NCI-H2227 (cell line): Measurements from ENCODE around the gene ZFHX3.
A peak's percentile ranks its signal among the peaks of the same experiment; 100 is the strongest.

Source experiments
- DNase-seq: peaks from one replicate; lab custom pipeline; 2025; ENCODE audit not compliant: unreplicated experiment; lab: John Stamatoyannopoulos, UW

ZFHX3 gene

DNA sequence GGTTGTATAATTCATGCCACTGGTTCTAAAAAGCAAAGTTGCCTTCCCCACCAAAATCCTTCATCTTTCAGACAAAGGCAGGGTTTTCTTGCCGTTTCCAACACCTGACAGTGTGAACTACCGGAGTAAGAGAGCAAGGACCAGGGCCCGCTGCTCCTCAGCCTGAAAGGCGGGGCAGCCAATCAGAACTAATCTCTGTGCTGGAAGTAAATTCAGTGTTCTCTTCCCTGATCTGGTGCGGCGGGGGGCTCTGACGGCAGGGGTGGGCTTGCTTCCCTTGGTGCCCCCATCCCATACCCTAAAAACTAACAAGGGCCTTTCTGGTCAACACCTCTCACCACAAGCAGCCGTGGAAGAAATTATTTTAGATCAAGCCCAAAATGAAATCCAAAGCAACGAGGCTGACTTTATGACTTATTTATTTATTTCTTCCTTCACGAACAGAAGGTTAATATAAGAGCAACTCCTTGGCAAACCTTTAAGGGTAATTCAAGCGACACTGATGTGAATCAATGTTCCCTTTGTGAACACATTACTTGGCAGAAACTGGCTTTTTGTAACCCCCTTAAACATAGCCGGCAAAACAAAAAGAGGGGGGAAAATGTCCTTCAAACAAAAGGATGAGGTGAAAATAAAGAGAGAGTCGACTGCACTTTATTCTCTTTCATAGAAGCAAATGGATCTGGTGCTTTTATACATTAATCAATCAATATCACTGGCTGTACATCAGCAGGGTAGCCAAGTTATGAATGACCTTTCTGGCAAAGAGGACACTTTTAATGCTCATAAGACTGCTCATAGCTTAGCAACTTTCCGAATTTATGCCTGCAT, 189.9 kb downstream of the ZFHX3 start:
- DNase-seq = peak; percentile 11

DNA sequence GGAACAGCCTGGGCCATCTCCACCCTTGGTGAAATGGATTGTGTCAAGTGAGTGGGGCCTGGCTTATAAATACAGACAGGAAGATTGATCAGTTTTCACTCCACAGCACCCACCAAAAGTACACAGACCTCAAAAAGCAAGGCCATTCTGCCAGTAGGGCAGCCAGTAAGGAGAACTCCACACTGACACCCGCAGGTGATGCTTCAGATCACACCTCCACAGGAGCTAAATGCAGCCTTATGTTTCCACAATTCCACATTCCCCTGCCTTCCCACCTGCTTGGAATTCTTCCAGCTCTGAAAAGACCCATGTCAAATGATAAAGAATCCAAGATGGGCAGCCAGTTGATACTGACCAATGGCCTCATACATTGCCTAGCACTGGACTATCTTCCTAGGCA, 191.1 kb downstream of the ZFHX3 start:
- peak; percentile 22 for DNase-seq

DNA sequence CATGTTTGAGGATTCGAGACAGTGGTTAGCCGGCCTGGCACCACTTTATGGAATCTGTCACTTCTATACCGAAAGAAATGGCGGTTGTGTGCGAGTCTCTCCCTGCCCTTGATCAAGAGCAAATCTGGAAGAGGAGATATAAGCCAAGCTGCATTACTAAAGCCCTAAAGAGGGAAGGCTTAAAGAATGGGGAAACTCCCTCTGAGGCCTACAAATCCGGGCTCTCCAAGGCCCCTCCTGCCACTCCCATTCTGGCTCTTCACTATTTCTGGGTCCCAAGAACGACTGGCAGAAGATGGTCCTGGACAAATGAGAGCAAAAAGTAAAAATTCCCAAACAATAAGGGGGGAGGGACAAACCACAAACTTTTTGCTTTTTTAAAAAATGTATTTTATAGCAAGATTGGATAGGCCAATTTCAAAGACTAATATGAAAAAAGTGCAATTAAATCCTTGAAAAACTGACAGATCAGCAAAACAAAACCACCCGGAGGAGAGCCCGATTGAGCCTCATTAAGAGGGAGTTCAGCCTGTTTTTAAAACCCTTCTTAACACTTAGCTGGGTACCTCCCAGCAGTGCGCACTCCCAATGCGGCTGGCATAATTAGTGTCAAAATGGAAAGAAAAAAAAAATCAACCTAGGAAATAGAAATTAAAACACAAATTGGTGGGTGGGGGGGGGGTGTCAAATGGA, 193.5 kb downstream of the ZFHX3 start:
- no peak for DNase-seq

DNA sequence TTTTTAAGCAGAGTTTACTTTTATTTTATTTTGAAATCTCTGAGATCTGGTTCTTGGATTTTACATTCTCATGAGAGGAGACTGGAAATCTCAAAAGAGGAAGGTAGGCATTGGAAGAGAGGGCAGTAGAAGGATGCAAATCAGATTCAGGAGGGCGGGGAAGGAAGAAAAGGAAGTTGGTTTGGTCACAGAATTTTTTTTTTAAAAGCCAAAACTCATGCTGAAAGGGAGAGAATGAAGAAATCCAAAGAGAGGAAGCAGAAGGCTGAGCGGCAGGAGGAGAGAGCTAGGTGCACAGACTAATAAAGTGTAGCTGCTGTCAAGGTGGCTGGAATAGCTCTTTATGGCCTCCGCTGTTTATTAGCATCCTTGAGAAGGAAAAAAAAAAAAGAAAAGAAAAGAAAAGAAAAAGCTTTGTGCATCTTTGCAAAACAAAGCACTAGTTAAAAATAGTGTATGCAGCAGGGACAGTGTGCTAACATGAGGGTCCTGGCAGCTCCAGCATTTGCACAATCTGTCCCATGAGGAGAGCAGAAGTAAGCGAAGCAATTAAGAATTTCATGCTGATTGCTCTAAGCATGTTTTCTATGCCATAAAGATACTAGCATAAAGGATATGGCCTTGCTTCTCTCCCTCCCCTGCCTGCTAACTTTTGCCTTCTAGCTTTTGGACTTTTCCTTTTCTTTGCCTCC, 194.2 kb downstream of the ZFHX3 start:
- DNase-seq = no peak

DNA sequence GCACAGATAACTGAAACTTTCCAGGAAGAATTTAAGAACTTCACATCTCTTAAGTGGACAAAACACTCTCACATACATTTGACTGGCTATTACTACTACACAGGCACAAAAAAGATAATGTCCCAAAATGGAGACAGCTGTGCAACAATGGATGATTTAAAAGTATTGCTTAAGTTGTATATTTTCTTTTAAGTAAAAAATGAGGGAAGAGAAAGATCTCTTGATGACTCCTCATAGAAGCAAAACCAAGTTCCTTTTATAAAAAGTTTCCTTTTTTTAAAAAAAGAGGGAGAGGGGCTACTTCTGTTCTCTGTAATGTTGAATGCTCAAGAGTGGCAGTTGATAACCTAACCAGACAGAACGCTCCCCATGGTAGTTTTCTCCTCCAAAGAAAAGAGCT, 195.5 kb downstream of the ZFHX3 start:
- no peak for DNase-seq

DNA sequence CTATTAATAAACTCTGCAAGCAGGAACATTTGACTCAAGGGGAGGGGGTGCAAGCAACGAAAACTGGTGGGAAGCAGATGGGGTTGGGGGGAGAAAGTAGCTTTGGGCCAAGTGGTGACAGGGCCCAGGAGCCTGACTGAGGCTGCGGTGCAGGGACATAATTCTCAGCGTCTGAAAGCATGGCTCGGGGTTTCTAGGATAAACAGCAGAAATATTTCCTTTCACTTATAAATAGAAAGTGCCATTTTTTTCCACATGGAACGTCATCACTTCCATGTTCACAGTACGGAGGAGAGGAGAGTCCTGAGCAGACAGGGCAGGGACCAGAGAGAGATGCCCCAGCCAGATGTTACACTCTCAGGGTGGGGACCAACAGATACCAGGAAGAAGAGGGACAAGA, 197.1 kb downstream of the ZFHX3 start:
- DNase-seq = no peak

DNA sequence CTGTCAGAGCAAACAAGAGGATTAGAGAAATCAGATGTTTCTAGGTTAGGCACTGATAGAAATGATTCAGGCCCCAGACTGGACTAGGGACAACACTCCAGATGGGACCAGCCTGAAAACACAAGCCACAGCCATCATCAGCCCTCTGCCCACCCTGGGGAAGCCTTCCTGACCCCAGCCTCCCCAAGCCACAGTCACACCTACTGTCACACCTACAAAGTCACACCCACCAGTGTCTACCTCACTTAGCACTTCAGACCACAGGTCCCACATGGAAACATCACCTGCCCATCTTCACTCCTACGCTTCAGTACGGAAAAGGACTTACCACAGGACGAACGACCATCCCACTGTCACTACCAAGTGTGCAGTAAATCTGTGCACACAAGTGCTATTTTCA, 197.9 kb downstream of the ZFHX3 start:
- DNase-seq = no peak

DNA sequence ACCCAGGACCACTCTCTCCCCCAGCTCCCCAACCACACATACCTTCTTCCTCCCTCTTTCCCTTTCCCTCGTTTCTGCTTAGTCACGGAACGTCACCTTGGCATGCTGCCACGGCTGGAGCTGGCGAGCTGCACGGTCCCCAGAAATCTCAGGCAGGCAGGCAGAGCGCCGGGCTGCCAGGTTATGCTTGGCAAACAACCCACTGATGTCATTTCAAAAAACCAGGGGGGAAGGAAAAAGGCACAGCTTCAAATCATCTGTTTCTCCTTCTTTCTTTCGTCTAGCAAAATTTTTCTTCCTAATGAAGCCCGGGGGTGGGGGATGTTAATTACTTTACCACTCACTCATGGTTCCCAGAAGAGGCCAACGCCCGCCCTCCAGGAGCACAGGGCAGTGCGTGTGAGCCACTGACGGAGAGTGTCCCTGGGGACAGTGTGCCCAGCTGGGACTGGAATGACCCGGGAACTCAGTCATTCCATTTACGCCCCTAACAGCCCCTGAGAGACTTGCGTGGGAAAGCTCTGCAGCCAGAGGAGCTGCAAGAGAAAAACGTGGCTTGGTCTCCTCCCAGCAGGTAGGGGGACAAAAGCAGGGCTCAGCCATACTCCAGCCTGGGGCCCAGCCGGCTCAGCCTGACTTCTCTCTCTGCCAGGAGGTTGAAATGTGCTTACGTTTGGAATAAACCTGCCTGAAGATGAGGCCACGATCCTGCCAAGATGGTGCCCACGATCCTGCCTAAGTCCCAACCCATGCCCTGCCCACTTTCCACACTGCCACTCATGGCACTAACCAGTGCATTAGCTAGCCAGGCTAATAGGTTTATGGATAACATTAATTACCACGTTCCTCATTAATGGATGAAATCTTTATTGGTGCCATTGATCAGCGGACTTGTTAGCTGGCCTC, 198.9 kb downstream of the ZFHX3 start:
- peak; percentile 80 for DNase-seq

DNA sequence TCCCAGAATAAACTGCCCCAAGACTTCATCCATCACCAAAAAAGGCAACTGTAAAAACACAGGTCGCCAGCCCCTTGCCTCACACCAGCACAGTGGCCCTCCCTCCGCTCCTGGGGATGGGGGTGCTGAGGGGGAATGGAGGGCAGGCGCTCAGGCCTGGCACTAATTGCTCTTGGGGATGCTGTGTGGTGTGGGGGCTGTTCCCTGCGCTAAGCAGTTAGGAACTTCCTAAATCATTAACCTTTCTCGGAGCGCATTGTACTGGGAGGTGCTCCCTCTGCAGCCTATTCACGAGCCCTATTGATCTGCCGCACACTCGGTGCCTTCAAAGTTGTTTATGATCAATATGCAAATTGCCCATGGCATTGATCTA, 199.9 kb downstream of the ZFHX3 start:
- no peak for DNase-seq

DNA sequence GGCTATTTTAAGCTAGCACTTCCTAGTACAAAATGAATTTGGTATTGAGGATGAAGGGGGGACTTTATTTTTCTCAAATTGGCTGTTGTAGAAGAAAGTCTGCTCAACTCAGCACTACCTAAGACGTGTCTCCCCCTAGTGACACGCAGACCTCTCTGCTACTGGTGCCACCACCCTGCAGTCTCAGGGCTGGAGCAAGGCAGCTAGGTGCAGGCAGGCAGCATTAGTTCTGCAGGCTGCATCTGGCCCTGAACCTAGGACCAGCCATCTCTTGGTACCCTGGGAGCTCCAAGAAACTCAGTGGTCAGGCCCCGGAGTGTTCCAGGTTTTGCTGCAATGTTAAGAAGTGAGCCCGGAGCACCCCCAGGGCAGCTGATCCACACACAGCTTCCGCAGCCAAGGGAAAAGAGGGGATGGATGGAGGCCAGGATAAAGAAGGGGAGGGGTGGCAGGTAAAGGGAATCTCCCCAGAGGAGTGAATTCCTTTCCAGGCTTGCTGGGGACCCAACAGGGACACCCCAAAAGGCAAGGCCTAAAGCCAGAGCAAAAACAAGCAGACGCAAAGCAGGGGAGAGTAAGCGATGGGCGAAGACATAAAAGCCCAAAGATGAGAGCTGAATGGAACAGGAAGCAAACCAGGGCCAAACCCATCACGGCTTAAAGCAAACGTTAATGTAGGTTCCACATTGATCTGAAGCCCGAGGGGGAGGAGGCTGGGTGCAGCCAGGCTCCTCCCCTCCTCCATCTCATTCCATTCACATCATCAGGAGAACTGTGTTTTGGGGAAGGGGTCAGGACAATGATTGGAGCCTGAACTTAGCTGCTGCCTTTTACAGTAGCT, 200.5 kb downstream of the ZFHX3 start:
- DNase-seq = peak; percentile 33

DNA sequence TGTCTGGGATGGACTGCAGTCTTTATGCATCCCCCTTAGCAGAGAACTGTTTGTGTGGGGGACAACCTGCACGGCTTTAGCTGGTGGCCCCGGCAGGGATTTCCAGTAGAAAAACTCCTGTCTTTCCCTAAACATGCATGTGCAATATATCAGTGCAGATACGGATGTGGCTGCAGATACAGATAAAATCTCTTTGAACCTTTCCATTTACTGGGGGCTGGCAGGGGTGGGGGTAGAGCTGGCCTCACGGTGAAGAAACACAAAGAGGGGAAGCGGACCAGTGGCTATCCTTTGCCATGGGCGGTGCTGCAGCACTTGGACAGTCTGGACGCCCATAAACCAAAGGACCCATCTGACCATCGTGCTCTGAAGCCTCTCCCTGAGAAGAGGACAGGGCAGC, 201.3 kb downstream of the ZFHX3 start:
- DNase-seq = no peak

DNA sequence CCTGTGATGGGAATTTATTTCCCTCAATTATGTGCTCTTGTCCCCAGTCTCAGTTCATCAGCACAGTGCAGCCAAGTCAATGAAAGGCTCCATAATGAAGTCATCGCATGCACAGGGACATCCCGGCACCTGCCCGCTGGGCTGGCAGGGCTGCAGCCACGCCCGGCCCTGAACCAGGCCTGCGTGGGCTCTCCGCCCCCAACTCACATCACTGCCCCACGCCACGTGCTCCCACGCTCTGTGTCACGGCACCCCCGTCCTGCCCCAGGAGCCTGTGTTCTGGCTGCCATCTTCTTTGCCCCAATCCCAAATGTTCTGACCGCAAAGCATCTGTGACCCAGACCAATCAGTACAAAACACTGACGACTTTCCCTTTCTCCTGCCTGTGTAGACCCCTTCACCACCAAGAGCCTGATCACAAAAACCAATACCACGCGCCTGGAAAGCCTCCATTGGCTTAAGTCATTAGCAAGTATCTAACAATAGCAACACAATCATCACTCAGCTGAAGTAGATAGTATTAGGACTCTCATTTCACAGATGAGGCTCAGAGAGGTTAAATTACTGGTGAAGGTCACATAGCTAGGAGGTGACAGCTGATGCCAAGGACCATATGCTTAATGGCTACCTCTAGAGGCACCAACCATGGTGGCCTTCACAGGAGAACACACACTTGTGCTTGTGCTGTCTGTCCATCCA, 202.5 kb downstream of the ZFHX3 start:
- DNase-seq = no peak

DNA sequence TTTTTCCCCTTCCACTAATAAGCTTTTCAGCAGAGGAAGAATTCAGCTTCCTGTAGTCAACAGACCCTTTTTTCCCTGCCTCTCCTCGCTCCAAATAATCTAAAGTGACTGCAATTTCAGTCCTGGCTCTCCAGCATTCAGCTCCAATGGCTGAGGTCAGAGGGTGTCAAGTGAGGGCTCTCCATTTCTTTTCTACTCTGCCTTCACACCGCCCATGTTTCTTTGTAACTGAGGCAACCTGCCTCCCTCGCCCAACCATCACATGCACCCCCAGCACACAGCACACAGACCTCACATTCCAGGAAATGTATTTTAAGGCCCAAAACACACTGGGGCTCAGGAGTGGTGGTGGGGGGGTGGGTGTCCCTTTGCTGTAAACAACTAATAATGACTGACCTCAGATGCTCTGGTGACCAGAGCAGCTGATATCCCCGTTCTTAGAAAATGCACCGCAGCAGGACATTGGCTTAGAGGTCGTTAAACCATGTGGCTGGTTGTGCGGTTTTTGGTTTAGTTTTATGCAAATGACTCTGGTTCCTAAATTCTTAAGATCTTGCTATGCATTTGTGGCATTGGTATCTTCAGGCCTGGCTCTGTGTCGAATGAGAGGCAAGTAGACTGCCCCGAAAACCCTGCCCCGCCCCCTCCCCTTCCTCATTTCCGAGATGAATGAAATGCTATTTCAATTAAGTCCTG, 203.6 kb downstream of the ZFHX3 start:
- DNase-seq = peak; percentile 71

DNA sequence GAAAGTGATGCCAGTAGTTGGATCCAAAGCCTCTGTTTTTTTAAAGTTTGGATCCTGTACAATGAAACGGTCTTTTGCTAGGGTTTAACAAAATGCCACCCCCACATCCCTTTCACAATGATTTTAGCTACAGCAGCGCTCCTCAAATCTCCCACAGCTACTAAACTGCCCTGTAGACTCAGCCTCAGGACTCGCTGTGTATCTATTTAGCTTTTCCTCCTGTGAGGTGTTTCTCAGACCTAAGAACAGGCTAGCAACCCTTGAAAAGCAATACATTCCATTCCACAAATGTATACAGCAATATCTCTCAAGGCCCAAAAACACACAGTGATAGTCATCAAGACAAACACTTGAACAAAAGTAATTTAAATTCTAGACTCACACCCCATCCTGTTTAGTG, 206.4 kb downstream of the ZFHX3 start:
- DNase-seq = no peak

DNA sequence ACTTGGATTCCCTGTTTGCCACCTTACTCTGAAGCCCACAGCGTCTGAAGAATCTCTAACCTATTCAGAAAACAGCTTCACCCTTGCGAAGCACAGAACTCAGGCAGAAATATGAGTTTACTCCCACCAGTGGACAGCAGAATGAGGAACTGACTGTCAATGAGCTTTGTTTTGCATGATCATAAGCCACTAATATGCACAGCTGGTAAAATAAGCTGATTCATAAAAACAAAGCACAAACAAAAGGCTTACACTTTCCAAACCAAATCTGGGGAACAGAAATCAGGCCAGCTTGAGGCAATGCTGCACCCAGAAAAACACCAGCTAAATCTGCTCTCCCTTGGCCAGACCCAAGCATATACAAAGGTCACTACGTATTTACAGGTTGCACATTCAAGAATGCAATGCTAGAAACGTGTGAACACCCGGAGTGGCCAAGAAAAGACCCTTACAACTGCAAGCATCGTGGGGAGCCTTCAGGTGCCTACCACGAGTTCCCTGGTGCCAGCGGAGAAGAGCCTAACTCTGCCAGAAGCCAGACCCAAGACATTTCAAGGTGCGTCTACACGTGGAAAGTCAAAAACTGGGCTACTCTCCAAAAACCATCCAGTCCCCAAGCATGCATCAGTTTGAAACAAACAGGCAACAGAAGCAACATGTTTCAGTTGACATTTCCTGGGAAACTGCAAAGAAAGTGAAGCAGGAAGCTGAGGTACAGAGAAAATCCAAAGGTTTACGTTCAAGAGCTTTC, 207.1 kb downstream of the ZFHX3 start:
- DNase-seq = no peak

DNA sequence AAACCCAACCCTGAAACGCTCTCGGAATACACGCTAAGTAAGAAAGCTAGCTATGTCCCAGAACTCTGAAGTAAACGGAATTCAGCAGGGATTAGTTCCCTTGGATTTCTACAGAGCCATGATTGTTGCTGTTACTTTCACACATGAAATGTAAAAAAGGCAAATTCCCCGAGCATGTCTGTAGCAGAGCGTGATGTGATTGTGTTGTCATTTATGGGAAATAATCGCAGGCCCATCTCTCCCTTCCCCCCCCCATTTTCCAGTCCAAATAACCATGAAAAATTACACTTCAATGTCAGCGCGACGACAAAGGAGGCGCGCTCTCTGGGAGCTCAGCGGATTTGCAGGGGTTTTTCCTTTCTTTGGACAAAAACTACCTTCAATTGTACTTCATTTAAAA, 209.0 kb downstream of the ZFHX3 start:
- DNase-seq = peak; percentile 57

DNA sequence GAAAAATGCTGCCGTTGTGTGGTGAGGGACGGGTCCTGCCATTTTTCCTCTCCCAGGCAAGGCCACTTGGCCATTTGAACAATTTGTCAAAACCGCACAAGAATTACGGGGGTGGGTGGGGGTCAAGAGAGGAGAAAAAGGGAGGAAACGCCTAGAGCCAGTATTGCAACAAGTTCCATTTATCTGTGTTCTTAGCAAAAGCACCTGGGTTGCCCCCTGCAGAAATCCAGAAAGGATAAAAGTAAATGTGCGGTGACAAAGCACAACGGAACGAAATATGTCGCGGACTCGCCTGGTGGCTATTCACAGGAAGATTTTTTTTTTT, 209.4 kb downstream of the ZFHX3 start:
- peak; percentile 64 for DNase-seq

DNA sequence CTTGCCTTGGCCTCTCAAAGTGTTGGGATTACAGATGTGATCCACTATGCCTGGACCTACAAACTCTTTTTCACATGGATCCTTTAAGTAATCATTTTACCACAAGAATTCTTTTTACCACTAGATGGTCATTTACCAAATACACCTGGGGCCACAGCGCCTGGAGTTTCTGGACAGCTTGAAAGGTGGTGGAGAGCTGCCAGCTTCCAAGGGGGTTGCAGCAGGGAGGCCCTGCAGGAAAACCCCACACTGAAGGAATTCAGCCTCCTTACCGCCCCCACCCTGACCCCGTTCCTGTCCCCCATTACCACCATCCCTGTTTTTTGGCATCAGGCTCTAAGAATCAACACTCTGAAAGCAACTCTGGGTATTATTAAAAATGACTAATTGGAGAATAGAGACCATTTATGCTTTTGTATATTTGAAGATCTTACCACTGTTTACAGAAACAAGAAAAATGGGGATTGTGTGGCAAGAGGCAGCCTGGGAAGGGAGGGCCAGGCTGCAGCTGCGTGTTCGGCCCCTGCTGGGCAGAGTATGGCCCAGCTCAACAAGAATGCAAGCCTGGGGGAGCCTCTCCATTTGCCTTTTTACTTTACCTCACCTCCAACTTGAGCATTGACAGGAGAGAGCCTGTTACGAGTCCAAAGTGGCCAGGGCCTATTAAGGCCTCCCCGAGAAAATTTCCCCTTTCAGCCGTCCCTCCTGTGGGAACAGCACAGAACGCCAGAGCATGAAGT, 209.9 kb downstream of the ZFHX3 start:
- DNase-seq = no peak
